Lower leg skin (tissue), 3 donors: ENCODE measurements around the gene CLHC1.

ENCODE experiments used
- POLR2A ChIP-seq, 2 donors: fragments of 450-650 bp; IDR thresholded peaks; one replicate each; pipeline ENCODE4 v1.6.1; 2016 to 2017; ENCODE audit warnings: antibody characterized with exemption in 2 of 2, mild to moderate bottlenecking in 1 of 2, moderate library complexity in 1 of 2
- TF ChIP-seq, protein P1 (sequence below), 3 donors: fragments of 450-650 bp; IDR thresholded peaks; one replicate each; pipeline ENCODE4 v1.5.1; 2016; ENCODE audit warnings: antibody characterized with exemption in 3 of 3, mild to moderate bottlenecking in 3 of 3, moderate library complexity in 2 of 3

GRCh38 chr2:55137024-55137958 is 94.8 kb downstream of the CLHC1 start:
- TF ChIP-seq, protein P1, sequence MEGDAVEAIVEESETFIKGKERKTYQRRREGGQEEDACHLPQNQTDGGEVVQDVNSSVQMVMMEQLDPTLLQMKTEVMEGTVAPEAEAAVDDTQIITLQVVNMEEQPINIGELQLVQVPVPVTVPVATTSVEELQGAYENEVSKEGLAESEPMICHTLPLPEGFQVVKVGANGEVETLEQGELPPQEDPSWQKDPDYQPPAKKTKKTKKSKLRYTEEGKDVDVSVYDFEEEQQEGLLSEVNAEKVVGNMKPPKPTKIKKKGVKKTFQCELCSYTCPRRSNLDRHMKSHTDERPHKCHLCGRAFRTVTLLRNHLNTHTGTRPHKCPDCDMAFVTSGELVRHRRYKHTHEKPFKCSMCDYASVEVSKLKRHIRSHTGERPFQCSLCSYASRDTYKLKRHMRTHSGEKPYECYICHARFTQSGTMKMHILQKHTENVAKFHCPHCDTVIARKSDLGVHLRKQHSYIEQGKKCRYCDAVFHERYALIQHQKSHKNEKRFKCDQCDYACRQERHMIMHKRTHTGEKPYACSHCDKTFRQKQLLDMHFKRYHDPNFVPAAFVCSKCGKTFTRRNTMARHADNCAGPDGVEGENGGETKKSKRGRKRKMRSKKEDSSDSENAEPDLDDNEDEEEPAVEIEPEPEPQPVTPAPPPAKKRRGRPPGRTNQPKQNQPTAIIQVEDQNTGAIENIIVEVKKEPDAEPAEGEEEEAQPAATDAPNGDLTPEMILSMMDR (IDR thresholded peaks at IDR 0.05), result no peak
- TF ChIP-seq POLR2A (IDR thresholded peaks at IDR 0.05), result no peak
